H1 (cell line): Measurements from ENCODE around the gene SLIT3. TPM values are rescaled to one million over a fixed set of nuclear protein-coding genes. Genes with fewer than 3 reads are reported as not detected.

Experiments
- CTCF ChIA-PET: fragments of 300-600 bp; sonication (Branson Sonifier 250); formaldehyde crosslinking; loops from one replicate; lab custom pipeline; 2021; ENCODE audit not compliant: partially characterized antibody; lab: Charles Lee
- POLR2A ChIA-PET: fragments of 300-600 bp; sonication (Branson Sonifier 250); formaldehyde crosslinking; loops from one replicate; lab custom pipeline; 2021; ENCODE audit warnings: inconsistent platforms; ENCODE audit not compliant: partially characterized antibody; lab: Charles Lee
- DNase-seq, 2 experiments: peaks; one replicate each; pipeline versions ENCODE4 v3.0.0 to v3.0.0-alpha.2; 2010 to 2022; ENCODE audit warnings: low spot score in 2 of 2, low read depth in 1 of 2, mixed read lengths in 1 of 2
- FAIRE-seq: peaks from 2 replicates; lab custom pipeline; 2011; peaks lifted over from hg19 to GRCh38; lab: Jason Lieb, UNC
- H2AFZ ChIP-seq: 2 replicates; pipeline ENCODE4 v1.8.1; 2012; ENCODE audit warnings: low read length, inconsistent platforms
- H2AK5ac ChIP-seq: 2 replicates; pipeline ENCODE4 v1.6.1; 2013; ENCODE audit warnings: low read depth, low read length
- H2BK120ac ChIP-seq: replicated peaks from 2 replicates; pipeline ENCODE3; 2013; ENCODE audit warnings: low read depth, low read length, inconsistent platforms
- H2BK12ac ChIP-seq: 2 replicates; pipeline ENCODE4 v1.6.1; 2013; ENCODE audit warnings: low read depth, low read length
- H2BK15ac ChIP-seq: 2 replicates; pipeline ENCODE4 v1.6.1; 2013; ENCODE audit warnings: low read length
- H2BK20ac ChIP-seq: 2 replicates; pipeline ENCODE4 v1.6.1; 2013; ENCODE audit warnings: low read length
- H2BK5ac ChIP-seq: 2 replicates; pipeline ENCODE4 v1.6.1; 2013; ENCODE audit warnings: low read depth, low read length
- H3K14ac ChIP-seq: 2 replicates; pipeline ENCODE4 v1.6.1; 2013; ENCODE audit warnings: inconsistent platforms; ENCODE audit not compliant: insufficient read length
- H3K18ac ChIP-seq: 2 replicates; pipeline ENCODE4 v1.6.1; 2013; ENCODE audit warnings: low read length; ENCODE audit errors: extremely low read depth
- H3K23ac ChIP-seq: 2 replicates; pipeline ENCODE4 v1.6.1; 2013; ENCODE audit warnings: inconsistent platforms; ENCODE audit not compliant: insufficient read length
- H3K23me2 ChIP-seq: 2 replicates; pipeline ENCODE4 v1.6.1; 2013; ENCODE audit warnings: low read depth, low read length
- H3K27ac ChIP-seq: 2 replicates; pipeline ENCODE4 v1.6.1; 2011; ENCODE audit warnings: low read depth, low read length, inconsistent platforms
- H3K27me3 ChIP-seq, 4 experiments: replicated peaks in 1 of 4; 1 replicate in 1 of 4; 2 replicates in 3 of 4; pipeline versions ENCODE4 v1.6.1 to v1.8.1; 2011 to 2013; ENCODE audit warnings: low read length in 3 of 4, mild to moderate bottlenecking in 3 of 4, inconsistent platforms in 2 of 4, mixed read lengths in 2 of 4, moderate library complexity in 1 of 4; ENCODE audit not compliant: control insufficient read depth in 3 of 4, insufficient read depth in 3 of 4; ENCODE audit errors: extremely low read depth in 1 of 4
- H3K36me3 ChIP-seq, 4 experiments: 2 replicates each; pipeline versions ENCODE4 v1.6.1 to v1.8.1; 2011 to 2013; ENCODE audit warnings: mild to moderate bottlenecking in 4 of 4, low read length in 3 of 4, moderate library complexity in 2 of 4, control low read depth in 1 of 4, inconsistent platforms in 1 of 4; ENCODE audit not compliant: insufficient read depth in 4 of 4, control insufficient read depth in 2 of 4
- H3K4ac ChIP-seq: replicated peaks from 2 replicates; pipeline ENCODE3; 2013; ENCODE audit warnings: low read length, low read depth, mixed read lengths, inconsistent platforms; ENCODE audit not compliant: insufficient read length
- H3K4me1 ChIP-seq, 4 experiments: replicated peaks in 1 of 4; 1 replicate in 1 of 4; 2 replicates in 3 of 4; pipeline versions ENCODE4 v1.6.1 to v1.8.1; 2011 to 2013; ENCODE audit warnings: low read length in 3 of 4, inconsistent platforms in 2 of 4, mixed read lengths in 1 of 4; ENCODE audit not compliant: insufficient read depth in 4 of 4, control insufficient read depth in 3 of 4
- H3K4me2 ChIP-seq, 2 experiments: 2 replicates each; pipeline versions ENCODE4 v1.6.1 to v1.8.1; 2011 to 2013; ENCODE audit warnings: low read depth in 2 of 2, low read length in 2 of 2, control low read depth in 1 of 2, inconsistent platforms in 1 of 2, mild to moderate bottlenecking in 1 of 2; ENCODE audit not compliant: insufficient read depth in 1 of 2
- H3K4me3 ChIP-seq, 4 experiments: fragments of 200-600, 300-600 bp in 1 of 4; sonication (generic), shearing (Covaris generic), sonication (Bioruptor Twin) in 1 of 4; 2 replicates each; pipeline versions ENCODE4 v1.5.1 to v1.8.1; 2011 to 2016; ENCODE audit warnings: low read length in 4 of 4, low read depth in 3 of 4, control low read depth in 2 of 4, inconsistent platforms in 2 of 4, mild to moderate bottlenecking in 2 of 4, mixed read lengths in 1 of 4, moderate library complexity in 1 of 4; ENCODE audit not compliant: insufficient read depth in 2 of 4; ENCODE audit errors: extremely low read depth in 1 of 4
- H3K56ac ChIP-seq: replicated peaks from 2 replicates; pipeline ENCODE3; 2013; ENCODE audit warnings: low read depth, mild to moderate bottlenecking, mixed read lengths, low read length, inconsistent platforms; ENCODE audit not compliant: insufficient read length
- H3K79me1 ChIP-seq: 2 replicates; pipeline ENCODE4 v1.6.1; 2013; ENCODE audit warnings: low read depth, low read length, control low read depth
- H3K79me2 ChIP-seq, 2 experiments: 2 replicates each; pipeline versions ENCODE4 v1.6.1 to v1.8.1; 2012 to 2013; ENCODE audit warnings: low read length in 2 of 2, mild to moderate bottlenecking in 2 of 2, inconsistent platforms in 1 of 2; ENCODE audit not compliant: insufficient read depth in 2 of 2, control insufficient read depth in 1 of 2
- H3K9ac ChIP-seq, 4 experiments: replicated peaks in 1 of 4; 1 replicate in 1 of 4; 2 replicates in 3 of 4; pipeline versions ENCODE4 v1.6.1 to v1.8.1; 2011 to 2013; ENCODE audit warnings: low read depth in 3 of 4, low read length in 3 of 4, control low read depth in 2 of 4, mild to moderate bottlenecking in 2 of 4, moderate library complexity in 2 of 4, inconsistent platforms in 1 of 4; ENCODE audit errors: extremely low read depth in 1 of 4
- H3K9me3 ChIP-seq, 2 experiments: 2 replicates each; pipeline versions ENCODE4 v1.6.1 to v1.8.1; 2012 to 2013; ENCODE audit warnings: mild to moderate bottlenecking in 2 of 2, moderate library complexity in 2 of 2, control low read depth in 1 of 2, inconsistent platforms in 1 of 2, low read depth in 1 of 2, low read length in 1 of 2, mixed read lengths in 1 of 2; ENCODE audit not compliant: insufficient read depth in 2 of 2
- H4K20me1 ChIP-seq, 2 experiments: replicated peaks in 1 of 2; 2 replicates each; pipeline versions ENCODE3 to v1.8.1; 2011 to 2013; ENCODE audit warnings: inconsistent platforms in 2 of 2, low read length in 2 of 2, mild to moderate bottlenecking in 1 of 2; ENCODE audit not compliant: insufficient read depth in 2 of 2, control insufficient read depth in 1 of 2
- H4K5ac ChIP-seq: 2 replicates; pipeline ENCODE4 v1.6.1; 2013; ENCODE audit warnings: low read length, low read depth, mixed read lengths, inconsistent platforms; ENCODE audit not compliant: insufficient read length
- H4K8ac ChIP-seq: 2 replicates; pipeline ENCODE4 v1.8.0; 2013; ENCODE audit warnings: mild to moderate bottlenecking, moderate library complexity, low read length, inconsistent platforms; ENCODE audit not compliant: insufficient read depth; ENCODE audit errors: extremely low read depth
- H4K91ac ChIP-seq: replicated peaks from 2 replicates; pipeline ENCODE3; 2013; ENCODE audit warnings: low read length, mixed read lengths, inconsistent platforms; ENCODE audit not compliant: insufficient read length
- BACH1 ChIP-seq: IDR thresholded peaks from 2 replicates; pipeline ENCODE4 v1.6.1; 2012; ENCODE audit warnings: low read length, improper control_type of control experiment
- POU5F1 ChIP-seq: IDR thresholded peaks from 2 replicates; pipeline ENCODE4 v1.6.1; 2011; ENCODE audit warnings: low read depth, mild to moderate bottlenecking, low read length, moderate library complexity
- SP2 ChIP-seq: IDR thresholded peaks from 2 replicates; pipeline ENCODE4 v1.6.1; 2012; ENCODE audit warnings: mild to moderate bottlenecking, low read length, inconsistent platforms
- WGBS, 2 experiments: shearing (Covaris generic) in 1 of 2; methylation state at CpG; one replicate each; pipeline versions ENCODE4 v1.1.6 to v1.1.7; 2013 to 2015; ENCODE audit warnings: low lambda C conversion rate in 2 of 2, mixed read lengths in 2 of 2, inconsistent platforms in 1 of 2, low coverage in 1 of 2, missing lambda C conversion rate in 1 of 2; ENCODE audit not compliant: insufficient replicate concordance in 2 of 2, insufficient coverage in 1 of 2, insufficient read length in 1 of 2; ENCODE audit errors: extremely low coverage in 1 of 2, missing lambda C conversion rate in 1 of 2; 5-methylcytosine and 5-hydroxymethylcytosine counted together
- polyA plus RNA-seq, 7 experiments: library from polyadenylated mRNA; depleted of rRNA in 3 of 7; stranded (reverse) in 5 of 7; unstranded in 2 of 7; fragments of >200 nt in 5 of 7; fragments of 200-250 nt in 2 of 7; gene quantifications; 1 replicate in 5 of 7; 2 replicates in 1 of 7; 4 replicates in 1 of 7; pipeline versions ENCODE4 v1.2.1 to v1.2.3, GENCODE V29; 2011 to 2013; ENCODE audit warnings: missing spikeins in 2 of 7, mixed read lengths in 2 of 7
- total RNA-seq: library from RNA; stranded (reverse); fragmentation: NEBNext Ultra II Directional; extraction: Animal tissue kit (Norgen Biotek cat#: 25700); gene quantifications from 2 replicates; pipeline ENCODE4 v1.2.1, GENCODE V29; 2021

The SLIT3 gene
- total and polyA plus RNA-seq, 2 of the 8 experiments (the other 6 are each of a cell fraction or from before 2014, with no cell fraction given) = 1.1 to 1.2 TPM

DNA sequence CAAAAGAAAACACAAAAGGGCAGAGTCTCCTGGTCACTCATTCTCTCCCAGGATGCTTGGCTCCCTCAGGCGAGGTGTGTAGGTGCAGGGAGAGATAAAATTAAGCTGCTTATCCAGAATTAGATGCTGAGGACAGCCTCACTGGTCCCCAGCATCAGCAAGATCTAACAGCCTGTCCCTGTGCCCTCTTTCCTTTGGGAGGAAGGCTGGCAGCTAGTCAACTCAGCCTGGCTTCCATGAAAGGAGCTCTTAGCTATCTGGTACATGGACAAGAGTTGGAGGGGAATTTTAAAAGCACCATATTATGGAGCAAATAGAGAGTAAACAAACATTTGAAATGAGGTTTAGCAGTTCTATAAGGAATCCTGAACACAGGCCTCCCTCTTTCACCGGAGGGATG lies 523.3 kb downstream of the SLIT3 start:
- Histone ChIP-seq H3K27me3 (no peaks in the 10 kb centered on the region), H3K4me3 (no peak overlapping the region), H3K23ac (no peak overlapping the region), H2BK5ac (no peak overlapping the region), H3K4me1 (peaks cover 0 to 5% (median 0%) of the 10 kb centered on the region in 4 experiments; a peak in 1 of 7 replicates), H3K56ac (no peak overlapping the region), H3K18ac (no peak overlapping the region), H2BK120ac (no peak overlapping the region), H3K14ac (no peak overlapping the region), H3K79me1 (no peaks in the 10 kb centered on the region), H3K23me2 (no peaks in the 10 kb centered on the region), H4K20me1 (no peaks in the 10 kb centered on the region), H2AK5ac (no peak overlapping the region), H3K4ac (no peak overlapping the region), H3K9ac (no peak overlapping the region), H3K27ac (no peak overlapping the region), H2BK15ac (no peak overlapping the region), H2BK12ac (no peak overlapping the region), H4K5ac (no peak overlapping the region)
- no peak for FAIRE-seq
- 95% methylated on average over 2 of the region's 2 CpGs; no CpG with 5 or more reads in 1 of the 2 experiments for WGBS, 2 experiments
- no peak for TF ChIP-seq SP2
- TF ChIP-seq BACH1 = no peak
- TF ChIP-seq POU5F1 = no peak
- TF ChIP-seq, all 59 proteins: peak for 0
- Histone ChIP-seq H4K91ac (no peak overlapping the region), H2BK20ac (no peak overlapping the region), H3K9me3 (no peaks in the 10 kb centered on the region), H2AFZ (no peak overlapping the region), H3K4me2 (no peak overlapping the region), H3K79me2 (no peaks in the 10 kb centered on the region), H4K8ac (no peak overlapping the region), H3K36me3 (no peaks in the 10 kb centered on the region)
- no peak for DNase-seq
- ChIA-PET CTCF (interaction anchor here (1.1 kb wide), 1 partner anchor 19 kb away, joined by 3 read pairs; no protein-coding TSS in a partner anchor), POLR2A (no interaction called here)
